Measurements from ENCODE around the gene STMN1. TPM values are rescaled to one million over a fixed set of nuclear protein-coding genes. Genes with fewer than 3 reads are reported as not detected.

Gene STMN1
- total RNA-seq, 4 donors from 2014 or later, result 21.2 to 62.7 (median 26.8) TPM

DNA sequence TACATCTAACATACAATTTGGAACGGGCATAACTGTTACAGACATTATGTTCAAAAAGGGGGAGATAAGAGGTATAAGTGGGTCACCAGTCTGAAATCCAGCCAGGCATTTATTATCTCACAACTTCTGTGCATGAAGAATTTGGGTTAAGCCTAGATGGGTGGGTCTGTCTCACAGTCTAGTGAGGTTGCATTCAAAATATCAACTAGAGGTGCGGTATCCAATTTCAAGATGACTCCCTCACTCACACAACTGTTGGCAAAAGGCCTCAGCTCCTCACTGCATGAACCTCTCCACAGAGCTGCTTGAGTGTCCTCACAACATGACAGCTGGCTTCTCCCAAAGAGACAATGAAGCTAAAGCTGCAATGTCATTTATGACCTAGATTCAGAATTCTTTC, 51.7 kb downstream of the STMN1 start:
- Histone ChIP-seq H3K36me3 (no peaks in the 10 kb centered on the region), H3K27me3 (no peaks in the 10 kb centered on the region), H3K9me3 (no peaks in the 10 kb centered on the region), H3K27ac (no peak overlapping the region), H3K4me1 (peaks cover 0 to 7% (median 5%) of the 10 kb centered on the region in 4 donors), H3K4me3 (no peak overlapping the region)
- no peak for TF ChIP-seq POLR2A (IDR thresholded peaks at IDR 0.05)
- TF ChIP-seq, protein P1, sequence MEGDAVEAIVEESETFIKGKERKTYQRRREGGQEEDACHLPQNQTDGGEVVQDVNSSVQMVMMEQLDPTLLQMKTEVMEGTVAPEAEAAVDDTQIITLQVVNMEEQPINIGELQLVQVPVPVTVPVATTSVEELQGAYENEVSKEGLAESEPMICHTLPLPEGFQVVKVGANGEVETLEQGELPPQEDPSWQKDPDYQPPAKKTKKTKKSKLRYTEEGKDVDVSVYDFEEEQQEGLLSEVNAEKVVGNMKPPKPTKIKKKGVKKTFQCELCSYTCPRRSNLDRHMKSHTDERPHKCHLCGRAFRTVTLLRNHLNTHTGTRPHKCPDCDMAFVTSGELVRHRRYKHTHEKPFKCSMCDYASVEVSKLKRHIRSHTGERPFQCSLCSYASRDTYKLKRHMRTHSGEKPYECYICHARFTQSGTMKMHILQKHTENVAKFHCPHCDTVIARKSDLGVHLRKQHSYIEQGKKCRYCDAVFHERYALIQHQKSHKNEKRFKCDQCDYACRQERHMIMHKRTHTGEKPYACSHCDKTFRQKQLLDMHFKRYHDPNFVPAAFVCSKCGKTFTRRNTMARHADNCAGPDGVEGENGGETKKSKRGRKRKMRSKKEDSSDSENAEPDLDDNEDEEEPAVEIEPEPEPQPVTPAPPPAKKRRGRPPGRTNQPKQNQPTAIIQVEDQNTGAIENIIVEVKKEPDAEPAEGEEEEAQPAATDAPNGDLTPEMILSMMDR (IDR thresholded peaks at IDR 0.05), result no peak
- no peak for DNase-seq

Small RNA genes within 50 kb of the gene (small RNA-seq; reads per million reads assigned to genes)
- 0 reads per million in 2 donors for gene AL033528.1
- gene RF00019, result 0 reads per million in 2 donors
- 0 reads per million in 2 donors for gene SNRPFP2

Other genes with a start within 250 kb of the STMN1 start
- gene SELENON, start 106.2 kb downstream of the STMN1 start, total RNA-seq, result 10 to 100 TPM; 16.1 to 30.1 (median 22.0) TPM
- gene MTFR1L, start 86.5 kb downstream of the STMN1 start, total RNA-seq, result 100 to 1,000 TPM; 122 to 173 (median 131) TPM
- gene AUNIP, start 47.0 kb downstream of the STMN1 start, total RNA-seq, result 1 to 10 TPM in 1 of 4 donors, under 1 TPM in 1, not detected in 2; 0.95 to 1.6 TPM
- 10 to 100 TPM in 1 of 4 donors, 1 to 10 TPM in 3; 6.7 to 12.1 (median 7.8) TPM for gene PAQR7, start 30.7 kb downstream of the STMN1 start, total RNA-seq
- gene PAFAH2, start 91.6 kb upstream of the STMN1 start, total RNA-seq, result 10 to 100 TPM; 15.7 to 57.8 (median 48.4) TPM
- gene EXTL1, start 115.4 kb upstream of the STMN1 start, total RNA-seq, result not detected
- gene SLC30A2, start 139.7 kb upstream of the STMN1 start, total RNA-seq, result 10 to 100 TPM in 1 of 4 donors, 1 to 10 TPM in 1, under 1 TPM in 1, not detected in 1; 0.18 to 13.2 (median 1.7) TPM
- under 1 TPM in 2 of 4 donors, not detected in 2; 0.53 to 0.95 TPM for gene TRIM63, start 161.2 kb upstream of the STMN1 start, total RNA-seq
- 10 to 100 TPM in 3 of 4 donors, 1 to 10 TPM in 1; 8.3 to 13.2 (median 12.4) TPM for gene PDIK1L, start 205.4 kb upstream of the STMN1 start, total RNA-seq